Astrocyte (in vitro differentiated cells and primary cell): Measurements from ENCODE around the gene DRD4. TPM values are rescaled to one million over a fixed set of nuclear protein-coding genes. Genes with fewer than 3 reads are reported as not detected.

ENCODE experiments used
- DNase-seq: peaks from one replicate; pipeline ENCODE4 v3.0.0-alpha.2; 2010; ENCODE audit warnings: low read depth
- FAIRE-seq: peaks from 2 replicates; lab custom pipeline; 2011; peaks lifted over from hg19 to GRCh38; lab: Jason Lieb, UNC
- H2AFZ ChIP-seq: 2 replicates; pipeline ENCODE4 v1.6.0; 2012; ENCODE audit warnings: low read depth, low read length, inconsistent platforms
- H3K27ac ChIP-seq: 2 replicates; pipeline ENCODE4 v1.5.1; 2011; ENCODE audit warnings: low read depth, low read length, inconsistent platforms
- H3K27me3 ChIP-seq: 2 replicates; pipeline ENCODE4 v1.6.0; 2011; ENCODE audit warnings: low read length, inconsistent platforms; ENCODE audit not compliant: insufficient read depth
- H3K36me3 ChIP-seq: 2 replicates; pipeline ENCODE4 v1.5.1; 2011; ENCODE audit warnings: low read length, inconsistent platforms; ENCODE audit not compliant: insufficient read depth
- H3K4me1 ChIP-seq: 2 replicates; pipeline ENCODE4 v1.5.1; 2011; ENCODE audit warnings: low read length, inconsistent platforms; ENCODE audit not compliant: insufficient read depth
- H3K4me2 ChIP-seq: 2 replicates; pipeline ENCODE4 v1.6.0; 2012; ENCODE audit warnings: low read length, inconsistent platforms
- H3K4me3 ChIP-seq: 2 replicates; pipeline ENCODE4 v1.5.1; 2011; ENCODE audit warnings: low read depth, mild to moderate bottlenecking, low read length, inconsistent platforms; ENCODE audit not compliant: insufficient read depth
- H3K79me2 ChIP-seq: 2 replicates; pipeline ENCODE4 v1.6.0; 2012; ENCODE audit warnings: mild to moderate bottlenecking, low read length, inconsistent platforms; ENCODE audit not compliant: insufficient read depth
- H3K9ac ChIP-seq: 2 replicates; pipeline ENCODE4 v1.6.0; 2012; ENCODE audit warnings: mild to moderate bottlenecking, low read length, inconsistent platforms
- H3K9me3 ChIP-seq: 2 replicates; pipeline ENCODE4 v1.5.1; 2012; ENCODE audit warnings: low read depth, mild to moderate bottlenecking, low read length, inconsistent platforms; ENCODE audit not compliant: insufficient read depth
- H4K20me1 ChIP-seq: 2 replicates; pipeline ENCODE4 v1.6.0; 2012; ENCODE audit warnings: low read length, inconsistent platforms; ENCODE audit not compliant: insufficient read depth
- H3K27ac Mint-ChIP-seq: one replicate; pipeline ENCODE4 v1.8.0; 2021; ENCODE audit warnings: mild to moderate bottlenecking, mixed read lengths; ENCODE audit not compliant: unreplicated experiment
- H3K27me3 Mint-ChIP-seq: one replicate; pipeline ENCODE4 v1.8.0; 2021; ENCODE audit warnings: low read depth, mixed read lengths; ENCODE audit not compliant: unreplicated experiment
- H3K36me3 Mint-ChIP-seq: one replicate; pipeline ENCODE4 v1.8.0; 2021; ENCODE audit warnings: low read depth, mixed read lengths; ENCODE audit not compliant: unreplicated experiment
- H3K4me1 Mint-ChIP-seq: one replicate; pipeline ENCODE4 v1.8.0; 2021; ENCODE audit warnings: low read depth, mixed read lengths; ENCODE audit not compliant: unreplicated experiment
- H3K4me3 Mint-ChIP-seq: one replicate; pipeline ENCODE4 v1.8.0; 2021; ENCODE audit warnings: mild to moderate bottlenecking, moderate library complexity, mixed read lengths; ENCODE audit not compliant: unreplicated experiment
- H3K9me3 Mint-ChIP-seq: one replicate; pipeline ENCODE4 v1.8.0; 2021; ENCODE audit warnings: mild to moderate bottlenecking, mixed read lengths; ENCODE audit not compliant: unreplicated experiment
- EZH2 ChIP-seq: IDR thresholded peaks from 2 replicates; pipeline ENCODE4 v1.6.1; 2012; ENCODE audit warnings: mild to moderate bottlenecking, low read length, inconsistent platforms; ENCODE audit not compliant: insufficient read depth
- total RNA-seq: library from RNA; stranded (reverse); gene quantifications from 2 replicates; pipeline ENCODE4 v1.2.1, GENCODE V29; 2021
- TF ChIP-seq, protein P1 (sequence below): IDR thresholded peaks from 2 replicates; pipeline ENCODE4 v1.5.1; 2011; ENCODE audit warnings: low read depth, mild to moderate bottlenecking, inconsistent platforms, low read length, moderate library complexity; ENCODE audit not compliant: insufficient read depth

Gene DRD4
- total RNA-seq, 1 donor from 2014 or later: 9.9 TPM

- no peak overlapping the region for H3K27ac Mint-ChIP-seq
- H4K20me1 ChIP-seq: peaks cover 35% of the 10 kb centered on the region
- H3K4me3 Mint-ChIP-seq: no peak overlapping the region
- H3K4me1 ChIP-seq: peaks cover 11% of the 10 kb centered on the region
- peaks cover 6% of the 10 kb centered on the region for H3K4me1 Mint-ChIP-seq
- DNase-seq (no peak), FAIRE-seq (no peak)
- no peak overlapping the region for H3K4me3 ChIP-seq
- TF ChIP-seq, protein P1, sequence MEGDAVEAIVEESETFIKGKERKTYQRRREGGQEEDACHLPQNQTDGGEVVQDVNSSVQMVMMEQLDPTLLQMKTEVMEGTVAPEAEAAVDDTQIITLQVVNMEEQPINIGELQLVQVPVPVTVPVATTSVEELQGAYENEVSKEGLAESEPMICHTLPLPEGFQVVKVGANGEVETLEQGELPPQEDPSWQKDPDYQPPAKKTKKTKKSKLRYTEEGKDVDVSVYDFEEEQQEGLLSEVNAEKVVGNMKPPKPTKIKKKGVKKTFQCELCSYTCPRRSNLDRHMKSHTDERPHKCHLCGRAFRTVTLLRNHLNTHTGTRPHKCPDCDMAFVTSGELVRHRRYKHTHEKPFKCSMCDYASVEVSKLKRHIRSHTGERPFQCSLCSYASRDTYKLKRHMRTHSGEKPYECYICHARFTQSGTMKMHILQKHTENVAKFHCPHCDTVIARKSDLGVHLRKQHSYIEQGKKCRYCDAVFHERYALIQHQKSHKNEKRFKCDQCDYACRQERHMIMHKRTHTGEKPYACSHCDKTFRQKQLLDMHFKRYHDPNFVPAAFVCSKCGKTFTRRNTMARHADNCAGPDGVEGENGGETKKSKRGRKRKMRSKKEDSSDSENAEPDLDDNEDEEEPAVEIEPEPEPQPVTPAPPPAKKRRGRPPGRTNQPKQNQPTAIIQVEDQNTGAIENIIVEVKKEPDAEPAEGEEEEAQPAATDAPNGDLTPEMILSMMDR: no peak
- TF ChIP-seq EZH2: no peak
- no peak overlapping the region for H3K4me2 ChIP-seq
- H3K9me3 ChIP-seq: no peaks in the 10 kb centered on the region
- no peaks in the 10 kb centered on the region for H3K9me3 Mint-ChIP-seq
- H3K27ac ChIP-seq: no peak overlapping the region
- H3K9ac ChIP-seq: no peak overlapping the region
- no peaks in the 10 kb centered on the region for H3K36me3 ChIP-seq
- H3K36me3 Mint-ChIP-seq: peaks cover 4% of the 10 kb centered on the region
- no peaks in the 10 kb centered on the region for H3K79me2 ChIP-seq
- no peak overlapping the region for H2AFZ ChIP-seq
- H3K27me3 ChIP-seq: peaks cover 12% of the 10 kb centered on the region
- H3K27me3 Mint-ChIP-seq: peaks cover 2% of the 10 kb centered on the region
These were observed 4.8 kb downstream of the DRD4 start for GRCh38 chr11:641806-642370.

GRCh38 chr11:643366-643765, 6.3 kb downstream of the DRD4 start:
- H3K4me3 ChIP-seq: no peak overlapping the region
- no peak overlapping the region for H3K9ac ChIP-seq
- peaks cover 24% of the 10 kb centered on the region for H4K20me1 ChIP-seq
- H3K4me1 ChIP-seq: peaks cover 8% of the 10 kb centered on the region
- H3K4me2 ChIP-seq: no peak overlapping the region
- H3K36me3 ChIP-seq: no peaks in the 10 kb centered on the region
- TF ChIP-seq, protein P1: no peak
- no peak for TF ChIP-seq EZH2
- no peaks in the 10 kb centered on the region for H3K9me3 ChIP-seq
- Mint-ChIP-seq H3K9me3 (no peaks in the 10 kb centered on the region), H3K4me1 (peaks cover 6% of the 10 kb centered on the region), H3K4me3 (no peak overlapping the region), H3K27me3 (no peaks in the 10 kb centered on the region), H3K36me3 (peaks cover 7% of the 10 kb centered on the region), H3K27ac (no peak overlapping the region)
- no peak for FAIRE-seq
- no peak overlapping the region for H3K27ac ChIP-seq
- DNase-seq: no peak
- no peaks in the 10 kb centered on the region for H3K79me2 ChIP-seq
- peaks cover 2% of the 10 kb centered on the region for H3K27me3 ChIP-seq
- no peak overlapping the region for H2AFZ ChIP-seq

GRCh38 chr11:643849-644738, 7.0 kb downstream of the DRD4 start:
- no peaks in the 10 kb centered on the region for H3K9me3 Mint-ChIP-seq
- no peak overlapping the region for H3K27ac ChIP-seq
- H3K4me3 Mint-ChIP-seq: no peak overlapping the region
- H3K4me1 Mint-ChIP-seq: no peaks in the 10 kb centered on the region
- no peak for TF ChIP-seq EZH2
- TF ChIP-seq, protein P1: no peak
- peaks cover 6% of the 10 kb centered on the region for H3K4me1 ChIP-seq
- peaks cover 6% of the 10 kb centered on the region for H3K36me3 Mint-ChIP-seq
- H3K4me2 ChIP-seq: no peak overlapping the region
- H4K20me1 ChIP-seq: peaks cover 17% of the 10 kb centered on the region
- H3K4me3 ChIP-seq: no peak overlapping the region
- no peaks in the 10 kb centered on the region for H3K36me3 ChIP-seq
- no peaks in the 10 kb centered on the region for H3K79me2 ChIP-seq
- FAIRE-seq: no peak
- H3K9ac ChIP-seq: no peak overlapping the region
- H3K9me3 ChIP-seq: no peaks in the 10 kb centered on the region
- H2AFZ ChIP-seq: no peak overlapping the region
- no peaks in the 10 kb centered on the region for H3K27me3 ChIP-seq
- DNase-seq: no peak
- no peaks in the 10 kb centered on the region for H3K27me3 Mint-ChIP-seq
- no peak overlapping the region for H3K27ac Mint-ChIP-seq
